KG1 (cell line): ENCODE measurements around the gene GLG1.

Experiments
- DNase-seq: peaks from one replicate; lab custom pipeline; 2025; lab: John Stamatoyannopoulos, UW

Gene GLG1

GRCh38 chr16:74608944-74609343 lies 2.0 kb upstream of the GLG1 start:
- no peak for DNase-seq

GRCh38 chr16:74608381-74608780 lies 1.5 kb upstream of the GLG1 start:
- no peak for DNase-seq

- no peak for DNase-seq
Measured at GRCh38 chr16:74607962-74608356, 1.0 kb upstream of the GLG1 start.

GRCh38 chr16:74607310-74607961 lies 522 bp upstream of the GLG1 start:
- DNase-seq: no peak

GRCh38 chr16:74605746-74606520 lies 981 bp downstream of the GLG1 start:
- no peak for DNase-seq

- DNase-seq: no peak
Measured at GRCh38 chr16:74605332-74605731, 1.6 kb downstream of the GLG1 start.

- no peak for DNase-seq
Measured at GRCh38 chr16:74603848-74604247, 3.1 kb downstream of the GLG1 start.

- no peak for DNase-seq
Measured at GRCh38 chr16:74601126-74601871, 5.6 kb downstream of the GLG1 start.

GRCh38 chr16:74596586-74596985 lies 10.3 kb downstream of the GLG1 start:
- DNase-seq: no peak

- no peak for DNase-seq
Measured at GRCh38 chr16:74592847-74593246, 14.1 kb downstream of the GLG1 start.

GRCh38 chr16:74591876-74592650 lies 14.9 kb downstream of the GLG1 start:
- DNase-seq: no peak

- DNase-seq: no peak
Measured at GRCh38 chr16:74586948-74587347, 20.0 kb downstream of the GLG1 start.

- DNase-seq: no peak
Measured at GRCh38 chr16:74585846-74586443, 21.0 kb downstream of the GLG1 start.

- DNase-seq: no peak
Measured at GRCh38 chr16:74583926-74584666, 22.8 kb downstream of the GLG1 start.

GRCh38 chr16:74582970-74583369 lies 23.9 kb downstream of the GLG1 start:
- no peak for DNase-seq

- DNase-seq: no peak
Measured at GRCh38 chr16:74580833-74581232, 26.1 kb downstream of the GLG1 start.

GRCh38 chr16:74578838-74579237 lies 28.1 kb downstream of the GLG1 start:
- DNase-seq: no peak

GRCh38 chr16:74578433-74578832 lies 28.5 kb downstream of the GLG1 start:
- DNase-seq: no peak

GRCh38 chr16:74577882-74578366 lies 29.0 kb downstream of the GLG1 start:
- no peak for DNase-seq

- no peak for DNase-seq
Measured at GRCh38 chr16:74575807-74576643, 30.9 kb downstream of the GLG1 start.
